HEK293 (cell line): Measurements from ENCODE around the gene PARD3.
A peak's percentile ranks its signal among the peaks of the same experiment; 100 is the strongest.

Source experiments
- BCL6B ChIP-seq: fragments of 450-650 bp; formaldehyde crosslinking; IDR thresholded peaks from 2 replicates; pipeline ENCODE4 v1.5.1; 2017; ENCODE audit warnings: missing biosample characterization, missing genetic modification characterization
- EGR2 ChIP-seq: fragments of 450-650 bp; formaldehyde crosslinking; IDR thresholded peaks from 2 replicates; pipeline ENCODE4 v1.5.1; 2016; ENCODE audit warnings: low read depth, missing biosample characterization, missing genetic modification characterization
- KLF10 ChIP-seq: fragments of 450-650 bp; IDR thresholded peaks from 2 replicates; pipeline ENCODE4 v1.5.1; 2018; ENCODE audit warnings: missing biosample characterization, mild to moderate bottlenecking, missing genetic modification characterization
- OVOL3 ChIP-seq: fragments of 450-650 bp; formaldehyde crosslinking; IDR thresholded peaks from 2 replicates; pipeline ENCODE4 v1.5.1; 2016; ENCODE audit warnings: missing biosample characterization, missing genetic modification characterization
- PRDM10 ChIP-seq: fragments of 450-650 bp; formaldehyde crosslinking; IDR thresholded peaks from 2 replicates; pipeline ENCODE4 v1.5.1; 2016; ENCODE audit warnings: missing biosample characterization, missing genetic modification characterization
- SCRT1 ChIP-seq: fragments of 450-650 bp; formaldehyde crosslinking; IDR thresholded peaks from 2 replicates; pipeline ENCODE4 v1.5.1; 2016; ENCODE audit warnings: missing biosample characterization, missing genetic modification characterization, borderline replicate concordance
- YY2 ChIP-seq: fragments of 450-650 bp; formaldehyde crosslinking; IDR thresholded peaks from 2 replicates; pipeline ENCODE4 v1.5.1; 2016; ENCODE audit warnings: missing biosample characterization, missing genetic modification characterization
- ZBTB17 ChIP-seq: fragments of 450-650 bp; formaldehyde crosslinking; IDR thresholded peaks from 2 replicates; pipeline ENCODE4 v1.5.1; 2016; ENCODE audit warnings: missing biosample characterization, missing genetic modification characterization
- ZFP69B ChIP-seq: fragments of 450-650 bp; formaldehyde crosslinking; IDR thresholded peaks from 2 replicates; pipeline ENCODE4 v1.5.1; 2016; ENCODE audit warnings: missing biosample characterization, missing genetic modification characterization
- ZNF174 ChIP-seq: fragments of 450-650 bp; formaldehyde crosslinking; IDR thresholded peaks from 2 replicates; pipeline ENCODE4 v1.5.0; 2017; ENCODE audit warnings: missing biosample characterization, mild to moderate bottlenecking, missing genetic modification characterization
- ZNF18 ChIP-seq: fragments of 450-650 bp; formaldehyde crosslinking; IDR thresholded peaks from 2 replicates; pipeline ENCODE4 v1.5.1; 2016; ENCODE audit warnings: missing biosample characterization, missing genetic modification characterization
- ZNF24 ChIP-seq: fragments of 450-650 bp; formaldehyde crosslinking; IDR thresholded peaks from 2 replicates; pipeline ENCODE4 v1.5.1; 2016; ENCODE audit warnings: missing biosample characterization, missing genetic modification characterization
- ZNF274 ChIP-seq, 2 experiments: fragments of 200-500 bp in 1 of 2; fragments of 450-650 bp in 1 of 2; sonication (Bioruptor generic) in 1 of 2; formaldehyde crosslinking in 1 of 2; IDR thresholded peaks; 2 replicates each; pipeline versions ENCODE4 v1.5.1 to v1.6.1; 2014 to 2016; ENCODE audit warnings: borderline replicate concordance in 1 of 2, inconsistent platforms in 1 of 2, low read length in 1 of 2, missing biosample characterization in 1 of 2, missing genetic modification characterization in 1 of 2
- ZNF433 ChIP-seq: fragments of 450-650 bp; formaldehyde crosslinking; IDR thresholded peaks from 2 replicates; pipeline ENCODE4 v1.5.1; 2016; ENCODE audit warnings: missing biosample characterization, missing genetic modification characterization, low read depth
- ZNF518A ChIP-seq: fragments of 450-650 bp; formaldehyde crosslinking; conservative IDR thresholded peaks from 2 replicates; pipeline ENCODE4 v1.5.1; 2016; ENCODE audit warnings: low read depth, missing biosample characterization, missing genetic modification characterization
- ZNF549 ChIP-seq: fragments of 450-650 bp; IDR thresholded peaks from 2 replicates; pipeline ENCODE4 v1.5.1; 2018; ENCODE audit warnings: missing biosample characterization, missing genetic modification characterization, mild to moderate bottlenecking, inconsistent platforms, moderate library complexity
- ZNF600 ChIP-seq: fragments of 450-650 bp; formaldehyde crosslinking; IDR thresholded peaks from 2 replicates; pipeline ENCODE4 v1.5.1; 2016; ENCODE audit warnings: missing biosample characterization, missing genetic modification characterization
- ZNF621 ChIP-seq: fragments of 450-650 bp; formaldehyde crosslinking; IDR thresholded peaks from 2 replicates; pipeline ENCODE4 v1.5.1; 2017; ENCODE audit warnings: missing biosample characterization, missing genetic modification characterization
- ZNF654 ChIP-seq: fragments of 450-650 bp; formaldehyde crosslinking; IDR thresholded peaks from 2 replicates; pipeline ENCODE4 v1.5.1; 2016; ENCODE audit warnings: low read depth, missing biosample characterization, missing genetic modification characterization
- ZNF776 ChIP-seq: fragments of 450-650 bp; formaldehyde crosslinking; IDR thresholded peaks from 2 replicates; pipeline ENCODE4 v1.5.0; 2017; ENCODE audit warnings: missing biosample characterization, missing genetic modification characterization, borderline replicate concordance
- ZNF792 ChIP-seq: fragments of 450-650 bp; formaldehyde crosslinking; IDR thresholded peaks from 2 replicates; pipeline ENCODE4 v1.5.1; 2016; ENCODE audit warnings: missing biosample characterization, missing genetic modification characterization
- ZNF830 ChIP-seq: fragments of 450-650 bp; IDR thresholded peaks from 2 replicates; pipeline ENCODE4 v1.5.0; 2018; ENCODE audit warnings: missing biosample characterization, missing genetic modification characterization, low read depth, mild to moderate bottlenecking, moderate library complexity
- ZXDB ChIP-seq: fragments of 450-650 bp; formaldehyde crosslinking; IDR thresholded peaks from 2 replicates; pipeline ENCODE4 v1.5.1; 2016; ENCODE audit warnings: missing biosample characterization, missing genetic modification characterization

The PARD3 gene

GRCh38 chr10:34666008-34666704 lies 148.9 kb downstream of the PARD3 start (continued):
- TF ChIP-seq ZNF18 (no peak), ZNF776 (tag by site-specific recombination) (no peak), ZNF654 (tag by site-specific recombination) (peak; percentile 82), ZNF549 (tag by site-specific recombination) (no peak), EGR2 (tag by site-specific recombination) (no peak), BCL6B (tag by site-specific recombination) (peak; percentile 66), ZNF792 (tag by site-specific recombination) (no peak), SCRT1 (tag by site-specific recombination) (no peak), ZFP69B (no peak), KLF10 (tag by site-specific recombination) (no peak), ZNF433 (tag by site-specific recombination) (no peak), ZNF174 (tag by site-specific recombination) (no peak), YY2 (tag by site-specific recombination) (no peak), ZNF518A (tag by site-specific recombination) (no peak), ZNF830 (tag by site-specific recombination) (no peak), ZXDB (no peak), ZNF621 (tag by site-specific recombination) (no peak), ZNF274 (IDR thresholded peaks at IDR 0.05; ENCODE audit: low read length) (no peak), ZNF274 (tag by site-specific recombination; IDR thresholded peaks at IDR 0.05; ENCODE audit: borderline replicate concordance) (no peak), OVOL3 (tag by site-specific recombination) (no peak), ZNF24 (tag by site-specific recombination) (no peak), ZBTB17 (tag by site-specific recombination) (peak; percentile 61), PRDM10 (peak; percentile 71), ZNF600 (tag by site-specific recombination) (0 out of 2 replicates have a peak, but pooled peaks have one; percentile 31)
